ENCODE data around the gene TMEM150B.

- TF ChIP-seq, protein P1, sequence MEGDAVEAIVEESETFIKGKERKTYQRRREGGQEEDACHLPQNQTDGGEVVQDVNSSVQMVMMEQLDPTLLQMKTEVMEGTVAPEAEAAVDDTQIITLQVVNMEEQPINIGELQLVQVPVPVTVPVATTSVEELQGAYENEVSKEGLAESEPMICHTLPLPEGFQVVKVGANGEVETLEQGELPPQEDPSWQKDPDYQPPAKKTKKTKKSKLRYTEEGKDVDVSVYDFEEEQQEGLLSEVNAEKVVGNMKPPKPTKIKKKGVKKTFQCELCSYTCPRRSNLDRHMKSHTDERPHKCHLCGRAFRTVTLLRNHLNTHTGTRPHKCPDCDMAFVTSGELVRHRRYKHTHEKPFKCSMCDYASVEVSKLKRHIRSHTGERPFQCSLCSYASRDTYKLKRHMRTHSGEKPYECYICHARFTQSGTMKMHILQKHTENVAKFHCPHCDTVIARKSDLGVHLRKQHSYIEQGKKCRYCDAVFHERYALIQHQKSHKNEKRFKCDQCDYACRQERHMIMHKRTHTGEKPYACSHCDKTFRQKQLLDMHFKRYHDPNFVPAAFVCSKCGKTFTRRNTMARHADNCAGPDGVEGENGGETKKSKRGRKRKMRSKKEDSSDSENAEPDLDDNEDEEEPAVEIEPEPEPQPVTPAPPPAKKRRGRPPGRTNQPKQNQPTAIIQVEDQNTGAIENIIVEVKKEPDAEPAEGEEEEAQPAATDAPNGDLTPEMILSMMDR (IDR thresholded peaks at IDR 0.05): no peak
- no peak for TF ChIP-seq POLR2A (IDR thresholded peaks at IDR 0.05)
These were observed 26.9 kb upstream of the TMEM150B start for GRCh38 chr19:55352040-55352439.
